NCI-H526 (cell line): ENCODE measurements around the gene ZRANB3.
A peak's percentile ranks its signal among the peaks of the same experiment; 100 is the strongest.

Experiments used
- DNase-seq, 2 experiments: peaks; one replicate each; lab custom pipeline; 2025; lab: John Stamatoyannopoulos, UW

Gene ZRANB3

GRCh38 chr2:135248611-135249010 is 282.4 kb downstream of the ZRANB3 start:
- DNase-seq, result no peak

GRCh38 chr2:135246711-135247270 is 284.2 kb downstream of the ZRANB3 start:
- DNase-seq, result no peak

- no peak for DNase-seq
These were observed 285.9 kb downstream of the ZRANB3 start for GRCh38 chr2:135245071-135245470.

GRCh38 chr2:135238651-135239050 is 292.4 kb downstream of the ZRANB3 start:
- DNase-seq, result no peak

GRCh38 chr2:135230150-135230549 is 300.9 kb downstream of the ZRANB3 start:
- no peak for DNase-seq

GRCh38 chr2:135227386-135227785 is 303.6 kb downstream of the ZRANB3 start:
- no peak for DNase-seq

GRCh38 chr2:135226961-135227360 is 304.1 kb downstream of the ZRANB3 start:
- DNase-seq, result no peak

- no peak for DNase-seq
These were observed 305.2 kb downstream of the ZRANB3 start for GRCh38 chr2:135225781-135226180.

GRCh38 chr2:135219226-135219625 is 311.8 kb downstream of the ZRANB3 start:
- no peak for DNase-seq

- DNase-seq, result no peak
These were observed 312.6 kb downstream of the ZRANB3 start for GRCh38 chr2:135218426-135218825.

GRCh38 chr2:135212757-135213156 is 318.3 kb downstream of the ZRANB3 start:
- DNase-seq, result no peak

GRCh38 chr2:135208016-135208415 is 323.0 kb downstream of the ZRANB3 start:
- no peak for DNase-seq

GRCh38 chr2:135203944-135204343 is 327.1 kb downstream of the ZRANB3 start:
- DNase-seq, result no peak

GRCh38 chr2:135202751-135203150 is 328.3 kb downstream of the ZRANB3 start:
- peak; percentile 84 to 93 for DNase-seq

GRCh38 chr2:135198481-135198880 is 332.5 kb downstream of the ZRANB3 start:
- no peak for DNase-seq

- DNase-seq, result no peak
These were observed 340.2 kb downstream of the ZRANB3 start for GRCh38 chr2:135190799-135191198.

GRCh38 chr2:135189148-135189547 is 341.9 kb downstream of the ZRANB3 start:
- no peak for DNase-seq

- no peak for DNase-seq
These were observed 343.7 kb downstream of the ZRANB3 start for GRCh38 chr2:135187270-135187669.

GRCh38 chr2:135186054-135186453 is 345.0 kb downstream of the ZRANB3 start:
- no peak for DNase-seq

GRCh38 chr2:135183822-135184221 is 347.2 kb downstream of the ZRANB3 start:
- no peak for DNase-seq

GRCh38 chr2:135182601-135183000 is 348.4 kb downstream of the ZRANB3 start:
- no peak for DNase-seq

GRCh38 chr2:135182190-135182589 is 348.8 kb downstream of the ZRANB3 start:
- DNase-seq, result no peak

GRCh38 chr2:135179689-135180088 is 351.3 kb downstream of the ZRANB3 start:
- DNase-seq, result no peak

- no peak for DNase-seq
These were observed 355.8 kb downstream of the ZRANB3 start for GRCh38 chr2:135175177-135175576.

GRCh38 chr2:135174810-135175093 is 356.3 kb downstream of the ZRANB3 start:
- no peak for DNase-seq
